Type B pancreatic cell (in vitro differentiated cells): ENCODE results near the gene RPS6KA2. TPM values are rescaled to one million over a fixed set of nuclear protein-coding genes. Genes with fewer than 3 reads are reported as not detected.

Experiments
- DNase-seq: peaks from one replicate; pipeline ENCODE4 v3.0.0; 2021; ENCODE audit warnings: mixed read lengths; ENCODE audit not compliant: unreplicated experiment; ENCODE audit errors: extremely low spot score
- H3K27ac Mint-ChIP-seq: 2 replicates; pipeline ENCODE4 v1.8.0; 2021; ENCODE audit warnings: mild to moderate bottlenecking, mixed read lengths
- H3K27me3 Mint-ChIP-seq: 2 replicates; pipeline ENCODE4 v1.8.0; 2021; ENCODE audit warnings: mixed read lengths
- H3K36me3 Mint-ChIP-seq: 2 replicates; pipeline ENCODE4 v1.8.0; 2021; ENCODE audit warnings: mixed read lengths
- H3K4me1 Mint-ChIP-seq: one replicate; pipeline ENCODE4 v1.8.0; 2021; ENCODE audit warnings: mixed read lengths; ENCODE audit not compliant: unreplicated experiment
- H3K4me3 Mint-ChIP-seq: 2 replicates; pipeline ENCODE4 v1.8.0; 2021; ENCODE audit warnings: mild to moderate bottlenecking, mixed read lengths
- H3K9me3 Mint-ChIP-seq: 2 replicates; pipeline ENCODE4 v1.8.0; 2021; ENCODE audit warnings: mixed read lengths
- microRNA-seq: library from miRNA; unstranded; fragments of <30 nt; microRNA quantifications from one replicate; pipeline ENCODE4, GENCODE V29; 2020
- total RNA-seq: library from RNA; stranded (reverse); gene quantifications from 2 replicates; pipeline ENCODE4 v1.2.1, GENCODE V29; 2021; ENCODE audit warnings: low replicate concordance
- TF ChIP-seq, protein P1 (sequence below): fragments of 200-600 bp; sonication (generic); conservative IDR thresholded peaks from 2 replicates; pipeline ENCODE4 v1.5.0; 2021; ENCODE audit warnings: antibody characterized with exemption, mild to moderate bottlenecking

RPS6KA2 gene
- total RNA-seq, 1 donor from 2014 or later = 23.8 TPM

DNA sequence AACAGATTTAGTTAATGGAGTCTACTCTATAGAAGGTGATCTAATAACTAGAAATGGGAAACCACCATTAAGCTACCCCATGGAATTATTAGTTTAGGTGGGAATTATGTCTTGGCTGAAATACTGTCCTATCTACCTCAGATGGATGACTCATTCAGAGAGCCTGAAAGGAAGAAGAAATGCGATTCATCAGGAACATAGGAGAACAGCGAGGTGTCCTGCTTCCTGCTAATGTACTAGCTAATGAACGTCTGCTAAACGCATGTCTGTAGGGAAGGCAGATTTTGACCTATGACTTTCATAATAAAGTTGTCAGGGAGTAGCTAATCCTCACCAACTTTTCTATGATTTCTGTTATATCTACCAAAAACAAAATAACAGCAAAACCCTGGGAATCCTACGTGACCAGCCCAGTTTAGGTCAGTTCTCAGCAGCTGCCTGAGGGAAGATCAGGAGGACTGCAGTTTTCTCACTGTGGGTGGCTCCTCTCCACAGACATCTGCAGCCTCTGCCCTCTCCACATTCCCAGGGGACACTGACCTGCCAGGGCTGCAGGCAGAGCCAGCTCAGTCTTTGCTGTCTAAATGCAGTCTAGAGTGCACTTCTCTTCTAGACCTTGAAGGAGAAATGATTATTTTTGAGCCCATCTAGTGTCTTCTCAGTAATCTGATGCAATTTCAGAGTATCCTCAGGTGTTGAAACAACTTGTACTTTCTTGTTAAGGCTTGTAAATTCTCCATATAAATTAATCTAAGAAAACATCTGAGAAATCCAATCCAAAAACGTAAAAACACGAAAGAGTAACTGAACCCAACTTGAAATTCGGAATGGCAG, 266.6 kb downstream of the RPS6KA2 start:
- Mint-ChIP-seq H3K27me3 (peaks cover 25% of the 10 kb centered on the region), H3K4me3 (no peak overlapping the region), H3K9me3 (no peaks in the 10 kb centered on the region), H3K27ac (no peak overlapping the region), H3K4me1 (no peaks in the 10 kb centered on the region), H3K36me3 (peaks cover 6% of the 10 kb centered on the region)
- no peak for DNase-seq
- TF ChIP-seq, protein P1, sequence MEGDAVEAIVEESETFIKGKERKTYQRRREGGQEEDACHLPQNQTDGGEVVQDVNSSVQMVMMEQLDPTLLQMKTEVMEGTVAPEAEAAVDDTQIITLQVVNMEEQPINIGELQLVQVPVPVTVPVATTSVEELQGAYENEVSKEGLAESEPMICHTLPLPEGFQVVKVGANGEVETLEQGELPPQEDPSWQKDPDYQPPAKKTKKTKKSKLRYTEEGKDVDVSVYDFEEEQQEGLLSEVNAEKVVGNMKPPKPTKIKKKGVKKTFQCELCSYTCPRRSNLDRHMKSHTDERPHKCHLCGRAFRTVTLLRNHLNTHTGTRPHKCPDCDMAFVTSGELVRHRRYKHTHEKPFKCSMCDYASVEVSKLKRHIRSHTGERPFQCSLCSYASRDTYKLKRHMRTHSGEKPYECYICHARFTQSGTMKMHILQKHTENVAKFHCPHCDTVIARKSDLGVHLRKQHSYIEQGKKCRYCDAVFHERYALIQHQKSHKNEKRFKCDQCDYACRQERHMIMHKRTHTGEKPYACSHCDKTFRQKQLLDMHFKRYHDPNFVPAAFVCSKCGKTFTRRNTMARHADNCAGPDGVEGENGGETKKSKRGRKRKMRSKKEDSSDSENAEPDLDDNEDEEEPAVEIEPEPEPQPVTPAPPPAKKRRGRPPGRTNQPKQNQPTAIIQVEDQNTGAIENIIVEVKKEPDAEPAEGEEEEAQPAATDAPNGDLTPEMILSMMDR = no peak

Small RNAs within 50 kb of the gene (microRNA-seq; reads per million reads assigned to microRNA genes)
- 1.1 reads per million for gene MIR1913

Other genes starting within 250 kb of the RPS6KA2 start
- 40.9 and 45.8 TPM in 2 replicates for gene MPC1, start 244.3 kb downstream of the RPS6KA2 start, total RNA-seq
- gene RAMACL, start 40.6 kb downstream of the RPS6KA2 start, total RNA-seq = 0.85 and 1.5 TPM in 2 replicates